ENCODE data around the gene CHST6. TPM values are rescaled to one million over a fixed set of nuclear protein-coding genes. Genes with fewer than 3 reads are reported as not detected.

CHST6 gene
- total and polyA plus RNA-seq, 10 of the 15 experiments (the other 5 are each of a cell fraction or from before 2014, with no cell fraction given) = 0.14 to 2.5 (median 0.51) TPM

DNA sequence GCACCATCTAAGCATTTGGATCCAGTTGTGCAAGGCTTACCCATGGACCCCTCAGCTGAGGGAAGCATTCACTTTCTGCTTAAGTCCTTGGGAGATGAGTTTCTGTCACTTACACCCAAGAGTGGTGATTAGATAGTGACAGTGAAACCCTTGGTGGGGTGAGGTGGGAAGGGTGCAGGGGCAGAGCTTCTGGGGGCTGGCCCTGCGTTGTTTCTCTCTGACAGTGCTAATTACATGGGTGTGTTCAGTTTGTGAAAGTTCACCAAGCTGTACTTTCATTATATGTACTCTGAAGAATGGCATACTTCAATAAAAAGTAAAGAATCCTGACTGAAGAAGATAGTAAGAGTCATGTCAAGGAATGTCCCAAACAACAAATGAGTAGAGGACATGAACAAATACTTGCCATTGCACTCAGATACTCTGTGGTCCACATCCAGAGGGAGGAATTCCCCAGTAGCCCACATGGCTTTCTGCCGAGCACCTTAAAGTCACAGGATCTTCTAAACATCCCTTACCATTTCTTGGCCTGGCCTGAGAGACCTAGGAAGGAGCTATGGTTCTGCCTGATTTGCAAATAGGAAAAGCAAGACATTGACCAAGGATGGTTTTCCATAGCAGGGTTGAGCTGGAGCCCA, 8.4 kb downstream of the CHST6 start:
- CTCF ChIA-PET = interaction anchor here (0.9 to 3.7 kb wide), 10 partner anchors 14 to 287 kb away, joined by 3 to 20 read pairs (median 4); partner anchors contain the start of genes CFDP1 and TMEM170A
- FAIRE-seq (no peak), ATAC-seq (peak; percentile 83), DNase-seq (ENCODE audit: low read depth, low spot score) (peak; percentile 45)
- peaks cover 41% of the 10 kb centered on the region for H3K4me1 ChIP-seq (ENCODE audit: control insufficient read depth, insufficient read depth, low read length)
- no peaks in the 10 kb centered on the region for H3K9me3 ChIP-seq (replicated peaks; ENCODE audit: control insufficient read depth, insufficient read depth, low read length)
- H3K36me3 ChIP-seq (ENCODE audit: control insufficient read depth in 2 of 2, insufficient read depth in 2 of 2, low read length in 1 of 2) = no peaks in the 10 kb centered on the region
- RAD21 ChIA-PET (ENCODE audit: unreplicated experiment) = interaction anchor here (1.0 to 3.4 kb wide), 6 partner anchors 11 to 277 kb away, joined by 3 to 19 read pairs (median 4); partner anchors contain the start of genes KARS1 and TERF2IP
- peak overlapping the region; percentile 74 for H3K27ac ChIP-seq (ENCODE audit: control insufficient read depth, insufficient read depth)
- in situ Hi-C loops (cut with MboI) (no loop called here), intact Hi-C loops (cut with micrococcal nuclease; ENCODE audit: unreplicated experiment) (no loop called here)
- H3K79me2 ChIP-seq (ENCODE audit: control insufficient read depth, insufficient read depth, low read length) = no peaks in the 10 kb centered on the region
- H3K9ac ChIP-seq (ENCODE audit: control insufficient read depth, insufficient read depth, low read length) = peak overlapping the region; percentile 46
- no peaks in the 10 kb centered on the region for H4K20me1 ChIP-seq (ENCODE audit: control insufficient read depth, insufficient read depth)
- no TSS peak for BruUV-seq (replicated peaks)
- peak overlapping the region; percentile 68 for H2AFZ ChIP-seq (ENCODE audit: control insufficient read depth, low read depth, low read length)
- POLR2A ChIA-PET = interaction anchor here (0.6 to 1.4 kb wide), 3 partner anchors 23 to 30 kb away, joined by 3 read pairs; no protein-coding TSS in a partner anchor
- H3K27me3 ChIP-seq (replicated peaks in 1 of 2; ENCODE audit: control insufficient read depth in 2 of 2, insufficient read depth in 2 of 2, low read length in 1 of 2) = no peaks in the 10 kb centered on the region
- WGBS (ENCODE audit: insufficient coverage, insufficient replicate concordance, low lambda C conversion rate, missing lambda C conversion rate) = 0% methylated on average over 2 of the region's 2 CpGs
- peak overlapping the region; percentile 83 for H3K4me2 ChIP-seq (ENCODE audit: control insufficient read depth, insufficient read depth)
- H3K4me3 ChIP-seq = no peak overlapping the region
- SMC1A ChIA-PET (ENCODE audit: uncharacterized antibody, unreplicated experiment) = interaction anchor here (0.6 to 3.0 kb wide), 9 partner anchors 9 to 317 kb away, joined by 3 to 13 read pairs (median 5); no protein-coding TSS in a partner anchor
- TF ChIP-seq NR2C1 (IDR thresholded peaks at IDR 0.05) (no peak), SUZ12 (IDR thresholded peaks at IDR 0.05; ENCODE audit: unreplicated experiment) (no peak), KDM1A (IDR thresholded peaks at IDR 0.05; ENCODE audit: borderline replicate concordance) (no peak), IRF4 (IDR thresholded peaks at IDR 0.05; ENCODE audit: low read depth, low read length) (no peak), SMC3 (IDR thresholded peaks at IDR 0.05; ENCODE audit: borderline replicate concordance, low read length) (no peak), PAX5 (IDR thresholded peaks at IDR 0.05; ENCODE audit: borderline replicate concordance, low read depth, low read length) (no peak), MEF2B (IDR thresholded peaks at IDR 0.05; ENCODE audit: partially characterized antibody, poor library complexity, severe bottlenecking) (no peak), SPI1 (IDR thresholded peaks at IDR 0.05; ENCODE audit: borderline replicate concordance, insufficient read depth, low read depth, low read length) (no peak), SP1 (IDR thresholded peaks at IDR 0.05; ENCODE audit: low read depth, low read length) (no peak), ESRRA (IDR thresholded peaks at IDR 0.05; ENCODE audit: low read length) (no peak), GATAD2B (conservative IDR thresholded peaks at IDR 0.05; ENCODE audit: low read depth) (0 out of 2 replicates have a peak, but pooled peaks have one; percentile 11), POLR2AphosphoS2 (IDR thresholded peaks at IDR 0.05; ENCODE audit: low read depth, low read length) (no peak), KLF5 (IDR thresholded peaks at IDR 0.05; ENCODE audit: partially characterized antibody) (no peak), MTA3 (IDR thresholded peaks at IDR 0.05; ENCODE audit: borderline replicate concordance, low read length) (no peak), CBX5 (IDR thresholded peaks at IDR 0.05; ENCODE audit: low read depth) (no peak)
- TF ChIP-seq, protein P1, sequence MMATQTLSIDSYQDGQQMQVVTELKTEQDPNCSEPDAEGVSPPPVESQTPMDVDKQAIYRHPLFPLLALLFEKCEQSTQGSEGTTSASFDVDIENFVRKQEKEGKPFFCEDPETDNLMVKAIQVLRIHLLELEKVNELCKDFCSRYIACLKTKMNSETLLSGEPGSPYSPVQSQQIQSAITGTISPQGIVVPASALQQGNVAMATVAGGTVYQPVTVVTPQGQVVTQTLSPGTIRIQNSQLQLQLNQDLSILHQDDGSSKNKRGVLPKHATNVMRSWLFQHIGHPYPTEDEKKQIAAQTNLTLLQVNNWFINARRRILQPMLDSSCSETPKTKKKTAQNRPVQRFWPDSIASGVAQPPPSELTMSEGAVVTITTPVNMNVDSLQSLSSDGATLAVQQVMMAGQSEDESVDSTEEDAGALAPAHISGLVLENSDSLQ (IDR thresholded peaks at IDR 0.05) = peak; percentile 71
- TF ChIP-seq, protein P2, sequence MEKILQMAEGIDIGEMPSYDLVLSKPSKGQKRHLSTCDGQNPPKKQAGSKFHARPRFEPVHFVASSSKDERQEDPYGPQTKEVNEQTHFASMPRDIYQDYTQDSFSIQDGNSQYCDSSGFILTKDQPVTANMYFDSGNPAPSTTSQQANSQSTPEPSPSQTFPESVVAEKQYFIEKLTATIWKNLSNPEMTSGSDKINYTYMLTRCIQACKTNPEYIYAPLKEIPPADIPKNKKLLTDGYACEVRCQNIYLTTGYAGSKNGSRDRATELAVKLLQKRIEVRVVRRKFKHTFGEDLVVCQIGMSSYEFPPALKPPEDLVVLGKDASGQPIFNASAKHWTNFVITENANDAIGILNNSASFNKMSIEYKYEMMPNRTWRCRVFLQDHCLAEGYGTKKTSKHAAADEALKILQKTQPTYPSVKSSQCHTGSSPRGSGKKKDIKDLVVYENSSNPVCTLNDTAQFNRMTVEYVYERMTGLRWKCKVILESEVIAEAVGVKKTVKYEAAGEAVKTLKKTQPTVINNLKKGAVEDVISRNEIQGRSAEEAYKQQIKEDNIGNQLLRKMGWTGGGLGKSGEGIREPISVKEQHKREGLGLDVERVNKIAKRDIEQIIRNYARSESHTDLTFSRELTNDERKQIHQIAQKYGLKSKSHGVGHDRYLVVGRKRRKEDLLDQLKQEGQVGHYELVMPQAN (conservative IDR thresholded peaks at IDR 0.05) = no peak
- TF ChIP-seq, protein P3, sequence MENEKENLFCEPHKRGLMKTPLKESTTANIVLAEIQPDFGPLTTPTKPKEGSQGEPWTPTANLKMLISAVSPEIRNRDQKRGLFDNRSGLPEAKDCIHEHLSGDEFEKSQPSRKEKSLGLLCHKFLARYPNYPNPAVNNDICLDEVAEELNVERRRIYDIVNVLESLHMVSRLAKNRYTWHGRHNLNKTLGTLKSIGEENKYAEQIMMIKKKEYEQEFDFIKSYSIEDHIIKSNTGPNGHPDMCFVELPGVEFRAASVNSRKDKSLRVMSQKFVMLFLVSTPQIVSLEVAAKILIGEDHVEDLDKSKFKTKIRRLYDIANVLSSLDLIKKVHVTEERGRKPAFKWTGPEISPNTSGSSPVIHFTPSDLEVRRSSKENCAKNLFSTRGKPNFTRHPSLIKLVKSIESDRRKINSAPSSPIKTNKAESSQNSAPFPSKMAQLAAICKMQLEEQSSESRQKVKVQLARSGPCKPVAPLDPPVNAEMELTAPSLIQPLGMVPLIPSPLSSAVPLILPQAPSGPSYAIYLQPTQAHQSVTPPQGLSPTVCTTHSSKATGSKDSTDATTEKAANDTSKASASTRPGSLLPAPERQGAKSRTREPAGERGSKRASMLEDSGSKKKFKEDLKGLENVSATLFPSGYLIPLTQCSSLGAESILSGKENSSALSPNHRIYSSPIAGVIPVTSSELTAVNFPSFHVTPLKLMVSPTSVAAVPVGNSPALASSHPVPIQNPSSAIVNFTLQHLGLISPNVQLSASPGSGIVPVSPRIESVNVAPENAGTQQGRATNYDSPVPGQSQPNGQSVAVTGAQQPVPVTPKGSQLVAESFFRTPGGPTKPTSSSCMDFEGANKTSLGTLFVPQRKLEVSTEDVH (IDR thresholded peaks at IDR 0.05; ENCODE audit: low read depth, partially characterized antibody) = no peak

Data from GM12878 (cell line).